ENCODE measurements around the gene EPHB6.

DNA sequence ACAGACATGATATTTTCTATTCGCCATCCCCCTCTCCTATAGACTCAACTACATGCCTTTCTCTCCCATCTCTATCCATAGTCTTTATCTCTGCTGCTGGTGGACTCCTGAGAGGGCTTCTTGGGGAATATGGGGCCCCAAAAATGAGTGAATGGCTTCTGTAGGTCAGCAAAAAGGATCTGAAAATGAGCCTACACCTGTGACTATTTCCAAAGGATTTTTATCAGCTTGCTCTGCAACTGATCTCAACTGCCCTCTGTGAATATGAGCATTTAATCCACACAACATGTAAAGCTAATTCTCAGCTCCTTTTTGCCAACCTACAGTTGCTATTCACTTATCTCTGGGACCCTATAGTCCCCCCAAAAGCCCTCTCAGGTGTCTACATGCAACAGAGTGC lies 47.9 kb upstream of the EPHB6 start:
- TF ChIP-seq, protein P1, sequence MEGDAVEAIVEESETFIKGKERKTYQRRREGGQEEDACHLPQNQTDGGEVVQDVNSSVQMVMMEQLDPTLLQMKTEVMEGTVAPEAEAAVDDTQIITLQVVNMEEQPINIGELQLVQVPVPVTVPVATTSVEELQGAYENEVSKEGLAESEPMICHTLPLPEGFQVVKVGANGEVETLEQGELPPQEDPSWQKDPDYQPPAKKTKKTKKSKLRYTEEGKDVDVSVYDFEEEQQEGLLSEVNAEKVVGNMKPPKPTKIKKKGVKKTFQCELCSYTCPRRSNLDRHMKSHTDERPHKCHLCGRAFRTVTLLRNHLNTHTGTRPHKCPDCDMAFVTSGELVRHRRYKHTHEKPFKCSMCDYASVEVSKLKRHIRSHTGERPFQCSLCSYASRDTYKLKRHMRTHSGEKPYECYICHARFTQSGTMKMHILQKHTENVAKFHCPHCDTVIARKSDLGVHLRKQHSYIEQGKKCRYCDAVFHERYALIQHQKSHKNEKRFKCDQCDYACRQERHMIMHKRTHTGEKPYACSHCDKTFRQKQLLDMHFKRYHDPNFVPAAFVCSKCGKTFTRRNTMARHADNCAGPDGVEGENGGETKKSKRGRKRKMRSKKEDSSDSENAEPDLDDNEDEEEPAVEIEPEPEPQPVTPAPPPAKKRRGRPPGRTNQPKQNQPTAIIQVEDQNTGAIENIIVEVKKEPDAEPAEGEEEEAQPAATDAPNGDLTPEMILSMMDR (IDR thresholded peaks at IDR 0.05; ENCODE audit: insufficient read depth, low read length): no peak
- no peak for TF ChIP-seq POLR2AphosphoS5 (IDR thresholded peaks at IDR 0.05; ENCODE audit: low read depth)
- TF ChIP-seq, protein P2, sequence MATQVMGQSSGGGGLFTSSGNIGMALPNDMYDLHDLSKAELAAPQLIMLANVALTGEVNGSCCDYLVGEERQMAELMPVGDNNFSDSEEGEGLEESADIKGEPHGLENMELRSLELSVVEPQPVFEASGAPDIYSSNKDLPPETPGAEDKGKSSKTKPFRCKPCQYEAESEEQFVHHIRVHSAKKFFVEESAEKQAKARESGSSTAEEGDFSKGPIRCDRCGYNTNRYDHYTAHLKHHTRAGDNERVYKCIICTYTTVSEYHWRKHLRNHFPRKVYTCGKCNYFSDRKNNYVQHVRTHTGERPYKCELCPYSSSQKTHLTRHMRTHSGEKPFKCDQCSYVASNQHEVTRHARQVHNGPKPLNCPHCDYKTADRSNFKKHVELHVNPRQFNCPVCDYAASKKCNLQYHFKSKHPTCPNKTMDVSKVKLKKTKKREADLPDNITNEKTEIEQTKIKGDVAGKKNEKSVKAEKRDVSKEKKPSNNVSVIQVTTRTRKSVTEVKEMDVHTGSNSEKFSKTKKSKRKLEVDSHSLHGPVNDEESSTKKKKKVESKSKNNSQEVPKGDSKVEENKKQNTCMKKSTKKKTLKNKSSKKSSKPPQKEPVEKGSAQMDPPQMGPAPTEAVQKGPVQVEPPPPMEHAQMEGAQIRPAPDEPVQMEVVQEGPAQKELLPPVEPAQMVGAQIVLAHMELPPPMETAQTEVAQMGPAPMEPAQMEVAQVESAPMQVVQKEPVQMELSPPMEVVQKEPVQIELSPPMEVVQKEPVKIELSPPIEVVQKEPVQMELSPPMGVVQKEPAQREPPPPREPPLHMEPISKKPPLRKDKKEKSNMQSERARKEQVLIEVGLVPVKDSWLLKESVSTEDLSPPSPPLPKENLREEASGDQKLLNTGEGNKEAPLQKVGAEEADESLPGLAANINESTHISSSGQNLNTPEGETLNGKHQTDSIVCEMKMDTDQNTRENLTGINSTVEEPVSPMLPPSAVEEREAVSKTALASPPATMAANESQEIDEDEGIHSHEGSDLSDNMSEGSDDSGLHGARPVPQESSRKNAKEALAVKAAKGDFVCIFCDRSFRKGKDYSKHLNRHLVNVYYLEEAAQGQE (IDR thresholded peaks at IDR 0.05; ENCODE audit: insufficient replicate concordance, low read depth): no peak
- no peak for TF ChIP-seq GABPA (IDR thresholded peaks at IDR 0.05; ENCODE audit: low read depth)
- no peak for TF ChIP-seq SPI1 (IDR thresholded peaks at IDR 0.05; ENCODE audit: borderline replicate concordance, low read depth)
